ENCODE measurements around the gene PRRX2. TPM values are rescaled to one million over a fixed set of nuclear protein-coding genes. Genes with fewer than 3 reads are reported as not detected.

The PRRX2 gene
- total and polyA plus RNA-seq, 4 donors, result 0.03 to 0.08 TPM; not detected in 2

- no peak overlapping the region for H3K9ac ChIP-seq (ENCODE audit: low read depth in 1 of 2, low read length in 2 of 2)
- H3K36me3 ChIP-seq (ENCODE audit: control insufficient read depth in 4 of 4, insufficient read depth in 3 of 4, low read depth in 1 of 4, low read length in 3 of 4), result no peaks in the 10 kb centered on the region
Measured at GRCh38 chr9:129676287-129676686, 10.8 kb downstream of the PRRX2 start.

More at GRCh38 chr9:129676287-129676686, 10.8 kb downstream of the PRRX2 start:
- DNase-seq (ENCODE audit: low spot score), result no peak
- Histone ChIP-seq H3K9me3 (ENCODE audit: control insufficient read depth in 4 of 4, low read length in 3 of 4) (no peaks in the 10 kb centered on the region), H3K27me3 (ENCODE audit: control insufficient read depth in 4 of 4, insufficient read depth in 4 of 4, low read length in 3 of 4) (no peaks in the 10 kb centered on the region), H3K4me1 (ENCODE audit: control insufficient read depth in 4 of 4, insufficient read depth in 4 of 4, low read length in 3 of 4) (no peaks in the 10 kb centered on the region), H3K27ac (ENCODE audit: low read depth in 1 of 2, low read length in 2 of 2) (no peak overlapping the region), H3K4me3 (ENCODE audit: low read depth in 1 of 3, low read length in 3 of 3) (no peak overlapping the region)
- WGBS, result 66% methylated on average over 4 of the region's 4 CpGs
- TF ChIP-seq ATF3 (IDR thresholded peaks at IDR 0.05) (no peak), MAX (IDR thresholded peaks at IDR 0.05) (no peak), NR2F2 (IDR thresholded peaks at IDR 0.05) (no peak), ZBTB33 (IDR thresholded peaks at IDR 0.05) (no peak), HNF4A (conservative IDR thresholded peaks at IDR 0.05) (no peak), RXRA (IDR thresholded peaks at IDR 0.05) (no peak), SP1 (IDR thresholded peaks at IDR 0.05) (no peak), JUND (IDR thresholded peaks at IDR 0.05) (no peak), RAD21 (IDR thresholded peaks at IDR 0.05) (no peak), REST (IDR thresholded peaks at IDR 0.05) (no peak), CTCF (IDR thresholded peaks at IDR 0.05; ENCODE audit: low read depth, low read length, missing input control) (no peak)

Measured in liver (tissue), 9 donors.